Activated CD8-positive, alpha-beta memory T cell treated with anti-CD3 and anti-CD28 coated beads, Interleukin-2, amount 50 U/mL, for 48 hours (primary cell): ENCODE data around the gene IGIP.

Source experiments
- DNase-seq: peaks from one replicate; pipeline ENCODE4 v3.0.0-alpha.2; 2020

IGIP gene

GRCh38 chr5:140111859-140112551, 13.7 kb upstream of the IGIP start:
- DNase-seq = no peak

- DNase-seq = no peak
Measured at GRCh38 chr5:140112685-140113179, 13.0 kb upstream of the IGIP start.

GRCh38 chr5:140113180-140113698, 12.5 kb upstream of the IGIP start:
- peak; percentile 61 for DNase-seq

- peak; percentile 97 for DNase-seq
Measured at GRCh38 chr5:140113699-140114263, 12.0 kb upstream of the IGIP start, which contains the start of gene PURA. PURA (plus strand) TSS chr5:140114109; CDS start chr5:140114182, 73 bp downstream.

GRCh38 chr5:140114341-140115185, 11.2 kb upstream of the IGIP start:
- peak; percentile 78 for DNase-seq

- no peak for DNase-seq
Measured at GRCh38 chr5:140115186-140115500, 10.6 kb upstream of the IGIP start.

GRCh38 chr5:140116716-140117115, 9.0 kb upstream of the IGIP start:
- no peak for DNase-seq

GRCh38 chr5:140117523-140117922, 8.2 kb upstream of the IGIP start:
- DNase-seq = no peak

GRCh38 chr5:140118302-140118936, 7.3 kb upstream of the IGIP start:
- no peak for DNase-seq

- DNase-seq = no peak
Measured at GRCh38 chr5:140126315-140127012, 727 bp downstream of the IGIP start.

- DNase-seq = no peak
Measured at GRCh38 chr5:140128376-140128775, 2.6 kb downstream of the IGIP start.

- peak; percentile 36 for DNase-seq
Measured at GRCh38 chr5:140130949-140131733, 5.4 kb downstream of the IGIP start.

- DNase-seq = peak; percentile 49
Measured at GRCh38 chr5:140131967-140132409, 6.3 kb downstream of the IGIP start.

- DNase-seq = no peak
Measured at GRCh38 chr5:140133514-140134167, 7.9 kb downstream of the IGIP start.

- no peak for DNase-seq
Measured at GRCh38 chr5:140134277-140134935, 8.7 kb downstream of the IGIP start.

- DNase-seq = no peak
Measured at GRCh38 chr5:140135127-140135526, 9.4 kb downstream of the IGIP start.

- peak; percentile 22 for DNase-seq
Measured at GRCh38 chr5:140136624-140137023, 10.9 kb downstream of the IGIP start.

GRCh38 chr5:140140435-140140834, 14.7 kb downstream of the IGIP start:
- DNase-seq = no peak

- DNase-seq = no peak
Measured at GRCh38 chr5:140141241-140141640, 15.5 kb downstream of the IGIP start.

- DNase-seq = no peak
Measured at GRCh38 chr5:140142246-140142645, 16.5 kb downstream of the IGIP start.
